Measurements from ENCODE around the gene IFI6.
"Not testable (repeated sequence)": the region's sequence is repeated elsewhere in the genome, so short reads cannot be mapped to it uniquely, and the experiment has no call there.

Gene IFI6

DNA sequence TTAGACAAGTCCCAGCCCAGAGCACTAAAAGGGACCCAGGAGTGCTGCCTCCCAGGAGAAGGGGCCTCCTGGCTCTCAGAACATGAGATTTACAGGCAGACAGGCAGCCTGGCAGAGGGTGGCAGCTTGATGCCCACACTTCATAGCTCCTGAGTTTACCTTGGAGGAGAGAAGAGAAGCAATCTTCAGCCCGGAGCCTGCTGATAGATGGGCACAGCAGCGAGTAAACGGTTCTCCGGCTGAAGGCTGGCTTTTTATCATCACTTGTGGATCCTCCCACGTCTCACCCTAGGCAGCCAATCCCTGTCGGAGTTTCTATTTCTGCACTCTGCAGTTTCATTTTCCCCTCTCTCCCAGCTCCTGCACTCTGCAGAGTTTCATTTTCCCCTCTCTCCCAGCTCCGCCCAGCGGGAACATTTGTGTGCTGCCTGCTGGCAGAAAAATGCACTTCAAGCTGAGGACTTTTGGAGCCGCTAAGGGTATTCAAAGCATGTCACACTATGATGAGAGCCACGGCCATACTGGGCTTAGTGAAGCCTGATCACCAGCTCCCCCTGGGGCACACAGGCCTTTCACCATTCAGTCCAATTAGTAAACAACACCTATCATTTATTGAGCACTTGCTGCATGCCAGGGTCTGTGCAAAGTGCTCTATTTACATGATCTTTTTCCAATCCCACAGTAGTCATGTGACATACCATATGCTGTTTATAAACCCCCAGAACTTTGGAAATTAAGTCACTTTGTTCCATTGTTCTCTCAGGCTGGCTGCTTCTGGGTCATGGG lies at the start of gene IFI6:
TSS of gene IFI6 (minus strand) at position 229 of the 786 bp plus-strand sequence. CDS start 2,878 bp downstream, outside the sequence.
- DNase-seq (ENCODE audit: low read depth): peak; percentile 94

DNA sequence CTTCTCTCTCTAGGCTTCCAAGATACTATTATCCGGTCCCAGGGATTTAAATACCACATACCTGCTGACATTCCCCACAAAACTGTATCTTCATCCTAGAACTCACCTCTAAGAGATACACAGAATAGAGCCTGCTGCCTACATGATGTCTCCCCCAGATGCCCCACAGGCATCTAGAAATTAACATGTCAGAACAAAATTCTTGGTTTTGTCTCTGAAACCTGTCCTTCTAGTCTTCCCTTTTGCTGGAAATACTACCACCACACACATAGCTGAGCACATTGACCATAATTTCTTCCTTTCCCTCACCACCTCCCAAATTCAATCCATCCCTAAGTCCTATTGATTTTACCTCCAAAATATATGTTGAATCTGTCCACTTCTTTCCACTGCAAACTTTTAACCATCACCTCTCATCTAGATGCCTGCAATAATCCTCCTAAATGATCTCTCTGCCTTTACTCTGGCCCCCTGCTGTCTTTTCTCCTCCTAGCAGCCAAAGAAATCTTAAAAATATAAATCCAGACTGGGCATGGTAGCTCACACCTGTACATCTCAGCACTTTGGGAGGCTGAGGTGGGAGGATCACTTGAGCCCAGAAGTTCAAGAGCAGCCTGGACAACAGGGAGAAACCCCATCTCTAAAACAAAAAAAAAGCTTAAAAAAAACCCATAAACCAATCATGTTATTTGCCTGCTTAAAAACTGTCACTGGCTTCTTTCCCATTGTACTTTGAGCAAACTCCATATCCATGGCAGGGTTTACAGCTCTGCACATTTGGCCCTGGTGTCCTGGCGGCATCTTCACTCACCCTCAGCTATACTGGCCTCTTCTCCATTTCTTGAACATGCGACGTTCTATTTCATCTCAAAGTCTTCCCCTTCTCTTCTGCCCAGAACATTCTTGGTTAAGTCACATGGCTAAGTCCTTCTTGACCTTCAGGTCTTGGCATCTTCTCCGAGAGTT lies 47.6 kb upstream of the IFI6 start:
- no peak for DNase-seq (ENCODE audit: low read depth)

DNA sequence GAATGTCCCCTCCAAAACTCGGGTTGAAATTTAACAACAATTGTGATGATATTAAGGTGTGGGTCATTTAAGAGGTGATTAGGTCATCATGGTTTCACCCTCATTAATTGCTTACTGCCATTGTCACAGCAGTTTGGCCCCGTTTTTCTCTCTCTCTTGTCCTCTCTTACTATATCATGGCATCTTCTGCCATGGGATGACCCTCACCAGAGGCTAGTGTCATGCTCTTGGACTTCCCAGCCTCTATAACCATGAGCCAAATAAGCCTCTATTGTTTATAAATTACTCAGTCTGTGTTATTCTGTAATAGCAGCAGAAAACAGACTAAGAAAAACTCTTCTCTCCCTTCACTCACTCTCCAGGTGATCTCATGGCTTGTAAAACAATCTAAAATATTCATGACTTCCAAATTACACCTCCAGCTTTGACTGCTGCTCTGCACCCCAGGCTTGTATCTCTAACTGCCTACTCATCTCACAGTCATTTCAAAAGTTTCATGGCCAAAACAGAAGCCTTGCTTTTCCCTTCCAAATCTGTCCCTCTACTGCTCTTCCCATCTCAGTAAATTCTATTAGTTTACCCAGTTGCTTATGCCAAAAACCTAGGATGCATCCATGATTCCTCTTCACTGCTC lies 44.4 kb upstream of the IFI6 start:
- no peak for DNase-seq (ENCODE audit: low read depth)

DNA sequence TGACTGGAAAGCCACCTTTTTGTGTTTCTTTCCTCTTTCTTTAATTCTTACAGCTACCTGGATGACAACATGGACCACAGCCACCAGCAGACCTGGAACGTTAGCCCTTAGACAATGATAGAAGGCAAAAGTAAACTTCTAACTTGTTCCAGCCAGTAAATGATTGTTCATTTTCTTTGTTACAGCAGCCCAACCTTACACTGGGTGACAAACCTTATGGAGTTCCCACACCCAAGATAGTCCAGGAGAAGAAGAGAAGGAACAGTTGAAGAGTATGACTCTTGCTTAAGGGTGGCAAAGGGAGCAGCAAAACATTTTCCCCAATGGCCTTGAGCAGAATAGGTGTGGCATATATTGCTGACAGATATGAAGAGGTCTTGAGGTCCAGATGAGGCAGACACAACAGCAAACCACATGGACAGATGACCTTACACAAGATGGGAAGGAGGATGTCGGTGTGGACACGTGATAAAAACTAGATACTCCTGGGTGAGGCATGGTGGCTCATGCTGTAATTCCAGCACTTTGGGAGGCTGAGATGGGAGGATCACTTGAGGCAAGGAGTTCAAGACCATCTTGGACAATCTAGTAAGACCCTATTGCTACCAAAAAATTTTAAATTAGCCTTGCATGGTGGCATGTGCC lies 42.0 kb upstream of the IFI6 start:
- DNase-seq (ENCODE audit: low read depth): no peak

GRCh38 chr1:27713139-27713725 lies 41.2 kb upstream of the IFI6 start:
- DNase-seq (ENCODE audit: low read depth): no peak

DNA sequence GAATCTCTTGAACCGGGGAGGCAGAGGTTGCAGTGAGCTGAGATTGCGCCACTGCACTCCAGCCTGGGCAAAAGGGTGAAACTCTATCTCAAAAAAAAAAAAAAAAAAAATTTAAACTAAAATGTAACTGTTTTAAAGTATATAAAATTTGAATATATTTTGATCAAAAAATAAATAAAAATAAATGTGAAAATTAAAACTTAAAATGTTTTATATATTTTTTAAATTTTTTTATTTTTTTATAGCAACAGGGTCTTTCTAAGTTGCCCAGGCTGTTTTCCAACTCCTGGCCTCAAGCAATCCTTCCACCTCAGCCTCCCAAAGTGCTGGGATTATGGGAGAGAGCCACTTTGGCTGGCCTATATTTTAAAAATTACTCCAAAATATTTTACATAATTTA lies 38.6 kb upstream of the IFI6 start:
- DNase-seq (ENCODE audit: low read depth): no peak

DNA sequence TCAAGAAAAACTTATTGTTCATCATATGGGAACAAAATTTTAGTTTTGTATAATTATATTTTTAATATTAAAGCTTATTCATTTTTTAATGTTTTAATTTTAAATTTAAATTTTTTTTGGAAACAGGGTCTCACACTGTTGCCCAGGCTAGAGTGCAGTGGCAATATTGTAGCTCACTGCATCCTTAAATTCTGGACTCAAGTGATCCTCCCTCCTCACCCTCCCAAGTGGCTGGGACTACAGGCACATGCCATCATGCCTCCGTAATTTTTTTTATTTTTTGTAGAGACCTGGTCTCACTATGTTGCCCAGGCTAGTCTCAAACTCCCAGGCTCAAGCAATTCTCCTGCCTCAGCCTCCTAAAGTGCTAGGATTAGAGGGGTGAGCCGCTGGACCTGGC lies 33.6 kb upstream of the IFI6 start:
- no peak for DNase-seq (ENCODE audit: low read depth)

DNA sequence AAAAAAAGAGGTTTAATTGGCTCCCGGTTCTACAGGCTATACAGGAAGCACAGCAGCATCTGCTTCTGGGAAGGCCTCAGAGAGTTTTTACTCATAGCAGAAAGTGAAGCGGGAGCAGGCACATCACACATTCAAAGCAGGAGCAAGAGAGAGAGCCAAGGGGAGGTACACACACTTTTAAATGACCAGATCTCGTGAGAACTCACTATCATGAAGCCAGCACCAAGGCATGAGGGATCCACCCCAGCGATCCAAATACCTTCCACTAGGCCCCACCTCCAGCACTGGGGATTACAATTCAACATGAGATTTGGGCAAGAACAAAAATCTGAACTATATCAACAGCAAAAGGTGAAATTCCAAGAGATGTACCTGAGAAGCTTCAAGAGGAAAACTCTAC lies 33.0 kb upstream of the IFI6 start:
- no peak for DNase-seq (ENCODE audit: low read depth)

GRCh38 chr1:27696835-27697234 lies 24.8 kb upstream of the IFI6 start:
- not testable (repeated sequence) for DNase-seq (ENCODE audit: low read depth)

DNA sequence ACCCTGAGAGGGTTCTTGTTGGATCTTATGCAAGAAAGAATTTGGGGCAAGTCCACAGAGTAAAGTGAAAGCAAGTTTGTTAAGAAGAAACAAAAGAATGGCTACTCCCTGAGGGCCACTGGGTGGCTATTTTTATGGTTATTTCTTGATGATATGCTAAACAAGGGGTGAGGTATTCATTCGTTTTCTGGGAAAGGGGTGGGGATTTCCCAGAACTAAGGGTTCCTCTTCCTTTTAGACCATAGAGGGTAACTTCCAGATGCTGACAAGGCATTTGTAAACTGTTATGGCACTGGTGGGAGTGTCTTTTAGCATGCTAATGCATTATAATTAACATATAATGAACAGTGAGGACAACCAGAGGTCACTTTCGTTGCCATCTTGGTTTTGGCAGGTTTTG lies 18.2 kb upstream of the IFI6 start:
- DNase-seq (ENCODE audit: low read depth): no peak

- peak; percentile 33 for DNase-seq (ENCODE audit: low read depth)
Observed at GRCh38 chr1:27689423-27690173, 17.6 kb upstream of the IFI6 start.

DNA sequence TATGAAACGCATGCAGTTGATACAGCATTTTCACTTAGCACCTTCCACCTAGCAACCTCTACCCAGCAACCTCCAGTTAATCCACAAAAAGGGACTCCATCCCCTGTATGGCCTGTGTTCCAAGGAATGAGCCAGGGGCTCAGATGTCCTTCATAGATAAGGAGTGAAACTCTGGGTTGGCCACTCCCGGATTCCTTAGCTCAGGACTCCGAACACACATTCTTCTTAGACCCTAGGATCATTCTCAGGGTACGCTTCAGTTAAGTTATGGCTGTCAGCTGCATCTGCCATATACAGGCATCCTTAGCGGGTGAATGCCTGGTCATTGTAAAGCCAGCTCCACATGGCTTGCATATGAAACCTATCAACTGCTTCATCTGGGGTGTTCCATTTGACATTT lies 15.9 kb upstream of the IFI6 start:
- no peak for DNase-seq (ENCODE audit: low read depth)

- no peak for DNase-seq (ENCODE audit: low read depth)
Observed at GRCh38 chr1:27686223-27686990, 14.4 kb upstream of the IFI6 start.

GRCh38 chr1:27684176-27684575 lies 12.2 kb upstream of the IFI6 start:
- DNase-seq (ENCODE audit: low read depth): no peak

GRCh38 chr1:27682351-27682944 lies 10.5 kb upstream of the IFI6 start:
- no peak for DNase-seq (ENCODE audit: low read depth)

DNA sequence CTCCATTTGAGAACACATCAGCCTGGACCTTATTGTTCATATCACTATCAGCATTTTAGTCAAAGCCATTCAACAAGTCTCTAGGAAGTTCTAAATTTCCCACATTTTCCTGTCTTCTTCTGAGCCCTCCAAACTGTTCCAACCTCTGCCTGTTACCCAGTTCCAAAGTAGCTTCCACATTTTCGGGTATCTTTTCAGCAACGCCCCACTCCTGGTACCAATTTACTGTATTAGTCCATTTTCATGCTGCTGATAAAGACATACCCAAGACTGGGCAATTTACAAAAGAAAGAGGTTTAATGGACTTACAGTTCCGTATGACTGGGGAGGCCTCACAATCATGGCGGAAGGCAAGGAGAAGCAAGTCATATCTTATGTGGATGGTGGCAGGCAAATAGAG lies 9.6 kb upstream of the IFI6 start:
- not testable (repeated sequence) for DNase-seq (ENCODE audit: low read depth)

DNA sequence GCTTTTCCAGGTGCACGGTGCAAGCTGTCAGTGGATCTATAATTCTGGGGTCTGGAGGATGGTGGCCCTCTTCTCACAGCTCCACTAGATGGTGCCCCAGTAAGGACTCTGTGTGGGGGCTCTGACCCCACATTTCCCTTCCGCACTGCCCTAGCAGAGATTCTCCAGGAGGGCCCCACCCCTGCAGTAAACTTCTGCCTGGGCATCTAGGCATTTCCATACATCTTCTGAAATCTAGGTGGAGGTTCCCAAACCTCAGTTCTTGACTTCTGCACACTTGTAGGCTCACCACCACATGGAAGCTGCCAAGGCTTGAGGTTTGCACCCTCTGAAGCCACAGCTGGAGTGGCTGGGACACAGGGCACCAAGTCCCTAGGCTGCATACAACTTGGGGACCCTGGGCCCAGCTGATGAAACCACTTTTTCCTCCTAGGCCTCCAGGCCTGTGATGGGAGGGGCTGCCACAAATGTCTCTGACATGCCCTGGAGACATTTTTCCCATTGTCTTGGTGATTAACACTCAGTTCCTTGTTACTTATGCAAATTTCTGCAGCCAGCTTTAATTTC lies 8.3 kb upstream of the IFI6 start:
- not testable (repeated sequence) for DNase-seq (ENCODE audit: low read depth)

GRCh38 chr1:27678747-27679146 lies 6.8 kb upstream of the IFI6 start:
- DNase-seq (ENCODE audit: low read depth): no peak

DNA sequence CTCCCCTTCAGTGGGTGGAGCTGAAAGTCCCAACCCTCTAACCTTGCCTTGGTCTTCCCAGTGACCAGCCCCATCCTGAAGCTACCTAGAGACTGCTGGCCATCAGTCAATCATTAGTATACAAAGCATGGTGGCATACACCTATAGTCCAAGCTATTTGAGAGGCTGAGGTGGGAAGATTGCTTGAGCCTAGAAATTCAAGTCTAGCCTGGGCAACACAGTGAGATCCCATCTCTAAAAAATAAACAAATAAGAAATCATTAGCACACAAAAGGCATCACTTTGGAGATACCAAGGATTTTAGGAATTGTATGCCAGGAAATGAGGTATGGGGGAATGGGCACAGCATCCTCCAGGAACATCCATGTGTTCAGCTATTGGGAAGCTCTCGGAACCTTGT lies 4.4 kb upstream of the IFI6 start:
- no peak for DNase-seq (ENCODE audit: low read depth)
